Measurements from ENCODE around the gene POLD2. TPM values are rescaled to one million over a fixed set of nuclear protein-coding genes. Genes with fewer than 3 reads are reported as not detected.

POLD2 gene
- polyA plus RNA-seq, 2 donors: 60.1 to 94.9 TPM

DNA sequence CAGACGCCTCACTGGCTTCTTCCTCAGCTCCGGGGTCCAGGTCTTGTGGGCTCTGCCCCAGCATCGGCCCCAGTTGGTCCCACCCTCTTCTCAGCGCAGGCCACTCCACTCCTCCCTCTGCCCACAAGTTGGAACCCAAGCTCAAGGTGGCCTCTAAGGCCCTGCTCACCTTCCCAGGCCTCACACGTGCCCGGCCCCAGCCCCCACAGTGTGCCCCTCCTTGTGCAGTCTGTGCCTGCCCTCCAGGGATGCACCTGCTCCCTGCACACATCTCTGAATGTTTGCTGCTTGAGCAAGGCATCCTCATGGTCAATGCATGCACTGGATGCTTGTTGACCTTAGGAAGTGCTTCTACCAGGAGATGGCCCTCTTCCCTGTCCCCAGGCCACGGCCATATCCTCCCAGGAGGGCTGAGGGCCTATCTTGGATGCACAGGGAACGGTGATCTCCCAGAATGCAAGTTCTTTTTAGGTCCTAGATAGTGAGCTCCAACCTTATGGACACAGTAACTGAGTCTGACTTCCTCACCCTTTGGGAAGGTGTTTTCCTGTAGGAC lies 26.9 kb downstream of the POLD2 start:
- H3K36me3 ChIP-seq (ENCODE audit: control insufficient read depth in 2 of 2, insufficient read depth in 2 of 2, low read length in 1 of 2): no peaks in the 10 kb centered on the region
- H3K9me3 ChIP-seq (ENCODE audit: control insufficient read depth in 2 of 2, insufficient read depth in 1 of 2, low read depth in 1 of 2, low read length in 1 of 2): no peaks in the 10 kb centered on the region
- H3K27ac ChIP-seq (ENCODE audit: low read depth in 2 of 2, low read length in 1 of 2): no peak overlapping the region
- no peak overlapping the region for H3K4me3 ChIP-seq (ENCODE audit: low read depth in 1 of 2, low read length in 2 of 2)
- no peaks in the 10 kb centered on the region for H3K27me3 ChIP-seq (ENCODE audit: control insufficient read depth in 1 of 2, insufficient read depth in 2 of 2, low read length in 2 of 2)
- peaks cover 0 to 2% of the 10 kb centered on the region in 2 donors for H3K4me1 ChIP-seq (ENCODE audit: control insufficient read depth in 2 of 2, insufficient read depth in 2 of 2, low read length in 1 of 2)
- WGBS, 2 donors: 82 to 83% methylated on average over 8 of the region's 8 CpGs

DNA sequence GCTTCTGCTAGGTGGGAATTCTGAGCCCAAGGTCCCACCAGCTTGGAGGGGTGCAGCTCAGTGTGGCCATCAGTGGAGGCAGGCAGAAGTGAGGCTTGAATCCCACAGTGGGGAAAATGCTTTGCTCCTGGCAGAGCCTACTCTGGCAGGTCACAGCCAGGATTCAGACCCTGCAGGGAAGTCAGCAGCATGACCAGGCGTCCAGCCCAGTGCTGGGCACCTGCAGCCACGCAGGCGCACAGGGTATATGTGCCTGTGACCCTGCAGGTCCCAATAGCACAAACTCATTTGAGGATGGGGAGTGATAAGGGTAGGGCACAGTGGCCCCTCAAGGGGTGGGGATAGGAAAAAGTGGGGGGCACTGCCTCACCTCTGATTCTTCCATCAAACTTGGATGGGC lies 27.6 kb downstream of the POLD2 start:
- Histone ChIP-seq H3K4me1 (ENCODE audit: control insufficient read depth in 2 of 2, insufficient read depth in 2 of 2, low read length in 1 of 2) (peaks cover 0 to 2% of the 10 kb centered on the region in 2 donors), H3K27me3 (ENCODE audit: control insufficient read depth in 1 of 2, insufficient read depth in 2 of 2, low read length in 2 of 2) (no peaks in the 10 kb centered on the region), H3K9me3 (ENCODE audit: control insufficient read depth in 2 of 2, insufficient read depth in 1 of 2, low read depth in 1 of 2, low read length in 1 of 2) (no peaks in the 10 kb centered on the region), H3K4me3 (ENCODE audit: low read depth in 1 of 2, low read length in 2 of 2) (no peak overlapping the region), H3K36me3 (ENCODE audit: control insufficient read depth in 2 of 2, insufficient read depth in 2 of 2, low read length in 1 of 2) (no peaks in the 10 kb centered on the region), H3K27ac (ENCODE audit: low read depth in 2 of 2, low read length in 1 of 2) (no peak overlapping the region)
- WGBS, 2 donors: 88 to 94% methylated on average over 3 of the region's 3 CpGs

DNA sequence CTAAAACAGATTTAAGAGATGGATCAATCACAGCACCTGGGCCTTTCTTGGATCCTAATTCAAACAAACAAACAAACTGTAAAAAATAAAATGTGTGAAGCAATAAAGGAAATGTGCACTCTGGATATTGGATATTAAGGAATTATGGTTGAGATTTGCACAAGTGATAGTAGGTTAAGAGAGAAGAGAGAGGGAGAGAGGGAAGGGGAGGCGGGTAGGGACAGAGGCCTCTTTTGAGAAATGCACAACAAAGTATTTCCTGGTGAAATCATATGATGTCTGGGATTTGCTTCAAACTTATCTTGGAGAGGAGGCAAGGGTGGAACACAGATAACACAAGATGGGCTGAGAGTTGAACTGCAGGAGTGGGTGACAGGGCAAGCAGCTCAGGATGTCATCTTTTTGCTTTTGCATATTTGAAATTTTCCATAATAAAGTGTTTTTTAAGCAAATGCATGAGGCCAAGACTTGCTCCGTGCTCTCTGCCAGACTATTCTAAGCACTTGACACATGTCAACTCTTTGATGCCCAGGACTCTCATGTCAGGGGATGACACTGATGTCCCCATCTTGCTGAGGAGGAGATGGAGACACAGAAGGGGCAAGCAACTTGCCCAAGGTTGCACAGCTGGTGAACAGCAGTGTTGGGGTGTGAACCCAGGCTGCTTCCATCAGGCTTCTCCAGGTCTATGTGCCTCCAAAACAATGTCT lies 28.3 kb downstream of the POLD2 start:
- H3K27me3 ChIP-seq (ENCODE audit: control insufficient read depth in 1 of 2, insufficient read depth in 2 of 2, low read length in 2 of 2): no peaks in the 10 kb centered on the region
- peaks cover 0 to 2% of the 10 kb centered on the region in 2 donors for H3K4me1 ChIP-seq (ENCODE audit: control insufficient read depth in 2 of 2, insufficient read depth in 2 of 2, low read length in 1 of 2)
- no peak overlapping the region for H3K27ac ChIP-seq (ENCODE audit: low read depth in 2 of 2, low read length in 1 of 2)
- 56 to 69% methylated on average over 2 of the region's 2 CpGs for WGBS, 2 donors
- H3K4me3 ChIP-seq (ENCODE audit: low read depth in 1 of 2, low read length in 2 of 2): no peak overlapping the region
- H3K36me3 ChIP-seq (ENCODE audit: control insufficient read depth in 2 of 2, insufficient read depth in 2 of 2, low read length in 1 of 2): no peaks in the 10 kb centered on the region
- H3K9me3 ChIP-seq (ENCODE audit: control insufficient read depth in 2 of 2, insufficient read depth in 1 of 2, low read depth in 1 of 2, low read length in 1 of 2): no peaks in the 10 kb centered on the region

DNA sequence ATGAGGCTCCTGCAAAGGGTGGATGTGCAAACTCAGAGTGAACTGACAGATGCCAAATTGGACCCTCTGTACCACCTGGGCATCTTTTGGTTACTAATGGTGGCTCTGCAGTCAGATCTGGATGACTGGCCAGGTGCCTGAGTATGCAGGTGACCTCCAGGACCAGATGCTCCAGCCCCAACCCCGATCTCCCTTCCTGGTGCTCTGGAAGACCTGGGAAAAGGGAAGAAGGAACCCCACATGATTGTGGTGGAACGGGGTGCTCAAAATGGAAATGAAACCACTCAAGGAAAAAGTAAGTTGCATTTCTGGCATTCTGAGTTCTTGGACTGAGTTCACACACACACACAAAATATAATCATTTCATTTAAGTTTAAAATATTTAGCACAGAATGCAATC lies 29.0 kb downstream of the POLD2 start:
- H3K27ac ChIP-seq (ENCODE audit: low read depth in 2 of 2, low read length in 1 of 2): no peak overlapping the region

DNA sequence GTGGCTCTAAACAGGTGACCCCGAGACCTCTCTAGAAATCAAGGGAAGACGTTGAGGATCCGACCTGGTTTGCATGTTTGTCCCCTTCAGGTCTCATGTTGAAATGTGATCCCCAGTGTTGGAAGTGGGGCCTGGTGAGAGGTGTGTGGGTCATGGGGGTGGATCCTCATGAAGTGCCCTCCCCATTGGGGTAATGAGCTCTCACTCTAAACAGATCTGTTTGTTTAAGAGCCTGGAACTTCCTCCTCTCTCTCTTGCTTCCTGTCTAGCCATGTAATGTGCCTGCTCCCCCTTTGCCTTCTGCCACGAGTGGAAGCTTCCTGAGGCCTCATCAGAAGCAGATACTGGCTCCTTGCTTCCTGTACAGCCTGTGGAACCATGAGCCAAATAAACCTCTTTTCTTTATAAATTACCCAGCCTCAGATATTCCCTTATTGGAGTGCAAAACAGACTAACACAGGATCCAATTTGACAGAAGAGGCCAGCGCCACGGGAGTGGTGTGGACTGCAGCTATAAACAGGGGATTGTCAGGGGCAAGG lies 30.2 kb downstream of the POLD2 start:
- 78 to 79% methylated on average over 6 of the region's 6 CpGs for WGBS, 2 donors

More for the DNA sequence above, 29.0 kb downstream of the POLD2 start:
- no peaks in the 10 kb centered on the region for H3K36me3 ChIP-seq (ENCODE audit: control insufficient read depth in 2 of 2, insufficient read depth in 2 of 2, low read length in 1 of 2)
- peaks cover 0 to 2% of the 10 kb centered on the region in 2 donors for H3K4me1 ChIP-seq (ENCODE audit: control insufficient read depth in 2 of 2, insufficient read depth in 2 of 2, low read length in 1 of 2)
- no peaks in the 10 kb centered on the region for H3K9me3 ChIP-seq (ENCODE audit: control insufficient read depth in 2 of 2, insufficient read depth in 1 of 2, low read depth in 1 of 2, low read length in 1 of 2)
- no peak overlapping the region for H3K4me3 ChIP-seq (ENCODE audit: low read depth in 1 of 2, low read length in 2 of 2)
- no peaks in the 10 kb centered on the region for H3K27me3 ChIP-seq (ENCODE audit: control insufficient read depth in 1 of 2, insufficient read depth in 2 of 2, low read length in 2 of 2)
- WGBS, 2 donors: 55 to 62% methylated on average over 2 of the region's 2 CpGs

DNA sequence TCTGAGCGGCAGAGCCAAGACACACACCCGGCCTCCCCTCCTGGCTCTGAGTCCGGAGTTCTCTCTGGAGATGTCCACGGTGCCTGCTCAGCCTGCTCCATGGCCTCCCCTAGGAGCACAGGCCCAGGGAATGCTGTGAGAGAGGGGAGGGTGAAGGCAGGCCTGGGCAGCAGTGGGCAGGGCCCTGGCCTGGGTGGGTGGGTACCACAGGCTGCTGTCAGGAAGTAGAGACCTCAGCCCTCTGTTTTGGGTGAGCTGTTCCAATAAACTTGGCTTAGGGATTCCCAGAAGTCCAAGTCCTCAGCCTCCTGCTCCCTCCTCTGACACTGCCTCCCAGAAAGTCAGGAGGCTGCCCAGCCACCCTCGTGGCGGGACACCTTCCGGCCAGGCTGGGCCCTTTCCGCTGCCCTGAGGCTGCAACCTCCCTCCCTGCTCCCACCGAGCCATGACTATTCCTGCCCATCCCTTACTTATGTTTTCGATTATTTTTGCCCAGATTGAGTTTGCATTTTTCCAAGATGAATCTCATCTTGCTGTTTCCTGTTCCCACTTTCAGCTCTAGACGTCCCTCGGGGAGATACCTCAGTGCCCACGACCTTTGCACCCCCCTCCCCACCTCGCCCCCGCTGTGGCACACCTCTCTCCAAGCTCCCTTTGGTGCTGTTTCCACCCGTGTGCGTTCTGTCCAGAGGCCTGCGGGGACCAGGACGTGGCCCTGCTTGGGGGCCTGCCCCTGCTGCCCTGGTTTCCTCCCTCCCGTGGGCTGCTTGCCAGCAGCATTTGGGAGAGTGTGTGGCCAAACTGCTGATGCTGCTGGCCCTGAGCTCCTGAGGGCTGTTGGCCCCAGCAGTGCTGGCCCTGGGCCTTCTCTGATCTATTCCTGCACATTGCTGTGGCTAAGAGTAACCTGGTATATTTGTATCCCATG lies 35.2 kb downstream of the POLD2 start:
- no peaks in the 10 kb centered on the region for H3K9me3 ChIP-seq (ENCODE audit: control insufficient read depth in 2 of 2, insufficient read depth in 1 of 2, low read depth in 1 of 2, low read length in 1 of 2)
- H3K4me1 ChIP-seq (ENCODE audit: control insufficient read depth in 2 of 2, insufficient read depth in 2 of 2, low read length in 1 of 2): peaks cover 0 to 2% of the 10 kb centered on the region in 2 donors
- no peak overlapping the region for H3K4me3 ChIP-seq (ENCODE audit: low read depth in 1 of 2, low read length in 2 of 2)
- whole genome bisulfite sequencing, 2 donors: 56 to 57% methylated on average over 20 of the region's 20 CpGs
- peak overlapping the region; percentile 68 to 73 for H3K27ac ChIP-seq (ENCODE audit: low read depth in 2 of 2, low read length in 1 of 2)
- no peaks in the 10 kb centered on the region for H3K27me3 ChIP-seq (ENCODE audit: control insufficient read depth in 1 of 2, insufficient read depth in 2 of 2, low read length in 2 of 2)
- no peaks in the 10 kb centered on the region for H3K36me3 ChIP-seq (ENCODE audit: control insufficient read depth in 2 of 2, insufficient read depth in 2 of 2, low read length in 1 of 2)

More for the DNA sequence above, 30.2 kb downstream of the POLD2 start:
- Histone ChIP-seq H3K4me3 (ENCODE audit: low read depth in 1 of 2, low read length in 2 of 2) (no peak overlapping the region), H3K36me3 (ENCODE audit: control insufficient read depth in 2 of 2, insufficient read depth in 2 of 2, low read length in 1 of 2) (no peaks in the 10 kb centered on the region), H3K4me1 (ENCODE audit: control insufficient read depth in 2 of 2, insufficient read depth in 2 of 2, low read length in 1 of 2) (peaks cover 2% of the 10 kb centered on the region in 2 donors), H3K27me3 (ENCODE audit: control insufficient read depth in 1 of 2, insufficient read depth in 2 of 2, low read length in 2 of 2) (no peaks in the 10 kb centered on the region), H3K9me3 (ENCODE audit: control insufficient read depth in 2 of 2, insufficient read depth in 1 of 2, low read depth in 1 of 2, low read length in 1 of 2) (no peaks in the 10 kb centered on the region), H3K27ac (ENCODE audit: low read depth in 2 of 2, low read length in 1 of 2) (no peak overlapping the region)

DNA sequence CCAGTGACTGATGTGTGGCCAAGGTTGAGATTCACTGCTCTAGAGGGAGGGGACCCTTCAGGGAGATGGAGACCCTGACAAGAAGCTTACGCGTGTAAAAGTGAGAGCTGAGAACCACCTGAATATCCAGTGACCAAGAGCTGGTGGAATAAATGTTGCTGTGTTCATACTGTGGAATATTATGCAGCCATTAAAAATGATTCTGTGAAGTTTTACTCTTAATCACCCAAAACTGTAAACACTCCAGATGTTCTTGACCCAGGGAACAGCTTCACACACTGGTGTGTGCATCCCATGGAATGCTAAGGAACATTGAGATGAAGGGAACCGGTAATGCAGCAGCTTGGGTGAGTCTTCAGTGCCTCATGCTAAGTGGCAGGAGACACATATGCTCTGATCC lies 36.7 kb downstream of the POLD2 start:
- 95 to 97% methylated on average over 3 of the region's 3 CpGs for WGBS, 2 donors
- H3K4me1 ChIP-seq (ENCODE audit: control insufficient read depth in 2 of 2, insufficient read depth in 2 of 2, low read length in 1 of 2): peaks cover 0 to 2% of the 10 kb centered on the region in 2 donors

DNA sequence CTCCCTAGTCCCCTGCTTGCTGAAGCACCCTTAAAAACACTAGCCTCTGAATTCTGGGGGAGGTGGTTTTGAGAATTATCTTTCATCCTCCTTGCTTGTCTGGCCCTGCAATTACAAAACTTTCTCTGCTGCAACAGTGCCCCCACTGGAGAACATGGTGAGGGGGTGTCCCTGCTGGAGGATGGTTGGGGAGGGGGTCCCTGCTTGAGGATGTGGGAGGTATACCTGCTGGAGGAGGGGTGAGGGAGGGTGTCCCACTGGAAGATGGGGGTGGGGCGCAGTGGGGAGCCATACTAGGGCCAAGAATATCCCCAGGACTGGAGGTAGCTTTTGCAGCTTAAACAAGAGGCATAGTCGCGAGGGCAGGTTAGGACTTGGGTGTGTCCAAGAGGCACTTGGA lies 37.8 kb downstream of the POLD2 start:
- H3K4me1 ChIP-seq (ENCODE audit: control insufficient read depth in 2 of 2, insufficient read depth in 2 of 2, low read length in 1 of 2): peaks cover 0 to 7% of the 10 kb centered on the region in 2 donors
- H3K36me3 ChIP-seq (ENCODE audit: control insufficient read depth in 2 of 2, insufficient read depth in 2 of 2, low read length in 1 of 2): no peaks in the 10 kb centered on the region
- no peak overlapping the region for H3K27ac ChIP-seq (ENCODE audit: low read depth in 2 of 2, low read length in 1 of 2)
- no peaks in the 10 kb centered on the region for H3K9me3 ChIP-seq (ENCODE audit: control insufficient read depth in 2 of 2, insufficient read depth in 1 of 2, low read depth in 1 of 2, low read length in 1 of 2)
- WGBS, 2 donors: 69 to 73% methylated on average over 3 of the region's 3 CpGs
- H3K4me3 ChIP-seq (ENCODE audit: low read depth in 1 of 2, low read length in 2 of 2): no peak overlapping the region
- H3K27me3 ChIP-seq (ENCODE audit: control insufficient read depth in 1 of 2, insufficient read depth in 2 of 2, low read length in 2 of 2): no peaks in the 10 kb centered on the region

More for the DNA sequence above, 36.7 kb downstream of the POLD2 start:
- no peak overlapping the region for H3K27ac ChIP-seq (ENCODE audit: low read depth in 2 of 2, low read length in 1 of 2)
- H3K9me3 ChIP-seq (ENCODE audit: control insufficient read depth in 2 of 2, insufficient read depth in 1 of 2, low read depth in 1 of 2, low read length in 1 of 2): no peaks in the 10 kb centered on the region
- no peaks in the 10 kb centered on the region for H3K27me3 ChIP-seq (ENCODE audit: control insufficient read depth in 1 of 2, insufficient read depth in 2 of 2, low read length in 2 of 2)
- H3K36me3 ChIP-seq (ENCODE audit: control insufficient read depth in 2 of 2, insufficient read depth in 2 of 2, low read length in 1 of 2): no peaks in the 10 kb centered on the region
- H3K4me3 ChIP-seq (ENCODE audit: low read depth in 1 of 2, low read length in 2 of 2): no peak overlapping the region

DNA sequence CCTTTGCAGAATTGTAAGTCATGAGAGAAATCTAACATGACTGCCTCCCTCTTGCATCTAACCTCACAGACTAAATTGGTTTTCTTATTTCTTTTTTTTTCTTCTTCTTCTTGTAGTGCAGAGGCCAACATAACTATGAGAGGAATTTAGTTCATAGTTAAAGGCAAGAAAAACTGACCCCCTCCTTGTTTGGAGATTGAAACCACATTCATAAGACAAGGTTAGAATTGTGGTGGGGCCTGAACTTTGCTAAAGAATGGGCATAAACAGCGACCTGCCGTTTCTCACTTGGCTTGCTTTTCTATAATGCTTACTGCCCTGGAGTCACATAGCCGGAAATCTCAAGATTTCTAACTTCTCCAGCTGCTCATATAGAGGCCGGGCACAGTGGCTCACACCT lies 38.6 kb downstream of the POLD2 start:
- H3K4me1 ChIP-seq (ENCODE audit: control insufficient read depth in 2 of 2, insufficient read depth in 2 of 2, low read length in 1 of 2): peaks cover 1 to 7% of the 10 kb centered on the region in 2 donors
- no peaks in the 10 kb centered on the region for H3K27me3 ChIP-seq (ENCODE audit: control insufficient read depth in 1 of 2, insufficient read depth in 2 of 2, low read length in 2 of 2)
- 79 to 86% methylated on average over 4 of the region's 4 CpGs for WGBS, 2 donors
- H3K4me3 ChIP-seq (ENCODE audit: low read depth in 1 of 2, low read length in 2 of 2): no peak overlapping the region
- H3K9me3 ChIP-seq (ENCODE audit: control insufficient read depth in 2 of 2, insufficient read depth in 1 of 2, low read depth in 1 of 2, low read length in 1 of 2): no peaks in the 10 kb centered on the region
- no peak overlapping the region for H3K27ac ChIP-seq (ENCODE audit: low read depth in 2 of 2, low read length in 1 of 2)
- H3K36me3 ChIP-seq (ENCODE audit: control insufficient read depth in 2 of 2, insufficient read depth in 2 of 2, low read length in 1 of 2): peaks cover 4 to 7% of the 10 kb centered on the region in 2 donors
